Neuronal stem cell (in vitro differentiated cells): Measurements from ENCODE around the gene CDH13.

ENCODE experiments used
- DNase-seq: peaks from one replicate; pipeline ENCODE4 v3.0.0-alpha.2; 2013; ENCODE audit warnings: low spot score
- H2AFZ ChIP-seq: one replicate; pipeline ENCODE4 v1.6.1; 2013; ENCODE audit warnings: mild to moderate bottlenecking, low read length, inconsistent platforms
- H2AK5ac ChIP-seq: 2 replicates; pipeline ENCODE4 v1.6.1; 2013; ENCODE audit warnings: low read depth, mild to moderate bottlenecking, inconsistent platforms, low read length, moderate library complexity, mixed read lengths
- H2BK120ac ChIP-seq: 2 replicates; pipeline ENCODE4 v1.6.1; 2013; ENCODE audit warnings: low read depth, mild to moderate bottlenecking, inconsistent platforms, low read length, moderate library complexity, mixed read lengths
- H2BK12ac ChIP-seq: one replicate; pipeline ENCODE4 v1.6.1; 2013; ENCODE audit warnings: low read length, inconsistent platforms
- H2BK15ac ChIP-seq: 2 replicates; pipeline ENCODE4 v1.6.1; 2013; ENCODE audit warnings: mild to moderate bottlenecking, low read length, inconsistent platforms, mixed read lengths
- H2BK5ac ChIP-seq: one replicate; pipeline ENCODE4 v1.6.1; 2013; ENCODE audit warnings: inconsistent platforms, mild to moderate bottlenecking, low read length, moderate library complexity
- H3K14ac ChIP-seq: one replicate; pipeline ENCODE4 v1.6.1; 2013; ENCODE audit warnings: low read length, inconsistent platforms
- H3K18ac ChIP-seq: 2 replicates; pipeline ENCODE4 v1.6.1; 2013; ENCODE audit warnings: low read length, inconsistent platforms
- H3K23ac ChIP-seq: 2 replicates; pipeline ENCODE4 v1.6.1; 2013; ENCODE audit warnings: low read depth, mild to moderate bottlenecking, mixed read lengths, low read length, inconsistent platforms; ENCODE audit not compliant: poor library complexity
- H3K27ac ChIP-seq: replicated peaks from 3 replicates; pipeline ENCODE4 v1.5.1; 2013; ENCODE audit warnings: low read length, inconsistent platforms
- H3K27me3 ChIP-seq, 3 experiments: 2 replicates each; pipeline ENCODE4 v1.6.1; 2013; ENCODE audit warnings: low read length in 3 of 3, mild to moderate bottlenecking in 2 of 3, inconsistent platforms in 1 of 3, low read depth in 1 of 3, mixed read lengths in 1 of 3, moderate library complexity in 1 of 3; ENCODE audit not compliant: control insufficient read depth in 3 of 3, insufficient read depth in 3 of 3
- H3K36me3 ChIP-seq, 2 donors: replicated peaks in 1 of 2; 2 replicates each; pipeline ENCODE4 v1.6.1; 2013; ENCODE audit warnings: low read length in 2 of 2; ENCODE audit not compliant: control insufficient read depth in 2 of 2, insufficient read depth in 2 of 2
- H3K4ac ChIP-seq: 2 replicates; pipeline ENCODE4 v1.6.1; 2013; ENCODE audit warnings: inconsistent platforms, mild to moderate bottlenecking, low read length, moderate library complexity
- H3K4me1 ChIP-seq, 2 donors: 1 replicate in 1 of 2; 2 replicates in 1 of 2; pipeline ENCODE4 v1.6.1; 2013; ENCODE audit warnings: low read length in 2 of 2, low read depth in 1 of 2; ENCODE audit not compliant: control insufficient read depth in 2 of 2, insufficient read depth in 1 of 2
- H3K4me2 ChIP-seq: one replicate; pipeline ENCODE4 v1.6.1; 2013; ENCODE audit warnings: mild to moderate bottlenecking, low read length, inconsistent platforms; ENCODE audit not compliant: insufficient read depth, poor library complexity, severe bottlenecking
- H3K4me3 ChIP-seq, 2 donors: 2 replicates each; pipeline ENCODE4 v1.5.1; 2013; ENCODE audit warnings: low read length in 2 of 2, mild to moderate bottlenecking in 2 of 2, inconsistent platforms in 1 of 2, moderate library complexity in 1 of 2
- H3K79me1 ChIP-seq: one replicate; pipeline ENCODE4 v1.6.1; 2013; ENCODE audit warnings: low read depth, mild to moderate bottlenecking, inconsistent platforms, low read length, moderate library complexity
- H3K9ac ChIP-seq: one replicate; pipeline ENCODE4 v1.6.1; 2013; ENCODE audit warnings: mild to moderate bottlenecking, low read depth, low read length, inconsistent platforms; ENCODE audit not compliant: poor library complexity
- H3K9me3 ChIP-seq, 2 donors: replicated peaks in 1 of 2; 2 replicates each; pipeline versions ENCODE3 to v1.6.1; 2013; ENCODE audit warnings: low read length in 2 of 2, mild to moderate bottlenecking in 2 of 2, inconsistent platforms in 1 of 2, low read depth in 1 of 2, mixed read lengths in 1 of 2, moderate library complexity in 1 of 2; ENCODE audit not compliant: control insufficient read depth in 2 of 2, insufficient read depth in 1 of 2
- H4K8ac ChIP-seq: one replicate; pipeline ENCODE4 v1.6.1; 2013; ENCODE audit warnings: low read depth, mild to moderate bottlenecking, inconsistent platforms, low read length, moderate library complexity
- H4K91ac ChIP-seq: one replicate; pipeline ENCODE4 v1.6.1; 2013; ENCODE audit warnings: low read length, low read depth, mild to moderate bottlenecking, inconsistent platforms; ENCODE audit not compliant: poor library complexity
- WGBS, 2 donors: extraction: QIAGEN DNeasy Blood & Tissue Kit; methylation state at CpG; one replicate each; pipeline ENCODE4 v1.1.7; 2013; ENCODE audit warnings: missing lambda C conversion rate in 2 of 2, mixed read lengths in 1 of 2; ENCODE audit not compliant: insufficient read length in 2 of 2, insufficient replicate concordance in 1 of 2; ENCODE audit errors: extremely low coverage in 2 of 2; 5-methylcytosine and 5-hydroxymethylcytosine counted together

CDH13 gene

DNA sequence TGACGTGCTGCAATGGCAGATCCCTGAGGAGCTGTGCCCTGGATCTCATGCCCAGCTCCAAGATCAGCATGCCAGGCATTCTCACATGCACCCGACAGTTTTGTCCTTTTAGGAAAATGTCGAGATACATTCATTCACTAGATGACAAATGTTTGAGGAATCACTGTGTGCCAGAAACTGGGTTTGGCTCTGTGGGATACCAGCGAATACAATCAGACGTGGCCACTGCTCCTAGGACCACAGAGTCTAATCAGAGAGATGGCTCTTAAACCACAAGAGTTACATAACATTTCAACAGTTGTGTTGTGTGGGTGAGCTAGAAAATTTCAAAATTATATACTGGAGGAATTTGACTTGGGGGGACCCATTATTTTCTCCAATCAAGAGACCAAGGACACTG lies 579.7 kb downstream of the CDH13 start:
- no peak overlapping the region for H2AFZ ChIP-seq
- H4K8ac ChIP-seq = no peak overlapping the region
- H3K36me3 ChIP-seq = no peaks in the 10 kb centered on the region
- DNase-seq = no peak
- no peak overlapping the region for H2BK120ac ChIP-seq
- H2BK12ac ChIP-seq = no peak overlapping the region
- WGBS, 2 donors = no CpG with 5 or more reads among the region's 5 CpGs
- H4K91ac ChIP-seq = no peak overlapping the region
- no peak overlapping the region for H3K9ac ChIP-seq
- H3K4me2 ChIP-seq = no peak overlapping the region
- no peaks in the 10 kb centered on the region for H3K4me1 ChIP-seq
- no peak overlapping the region for H2BK15ac ChIP-seq
- H3K4me3 ChIP-seq = no peak overlapping the region
- H2AK5ac ChIP-seq = no peak overlapping the region
- H3K27ac ChIP-seq = no peak overlapping the region
- no peaks in the 10 kb centered on the region for H3K27me3 ChIP-seq
- H3K18ac ChIP-seq = no peak overlapping the region
- peaks cover 2% of the 10 kb centered on the region for H3K79me1 ChIP-seq
- H2BK5ac ChIP-seq = no peak overlapping the region
- no peaks in the 10 kb centered on the region for H3K9me3 ChIP-seq
- no peak overlapping the region for H3K4ac ChIP-seq
- H3K23ac ChIP-seq = no peak overlapping the region
- H3K14ac ChIP-seq = no peak overlapping the region

DNA sequence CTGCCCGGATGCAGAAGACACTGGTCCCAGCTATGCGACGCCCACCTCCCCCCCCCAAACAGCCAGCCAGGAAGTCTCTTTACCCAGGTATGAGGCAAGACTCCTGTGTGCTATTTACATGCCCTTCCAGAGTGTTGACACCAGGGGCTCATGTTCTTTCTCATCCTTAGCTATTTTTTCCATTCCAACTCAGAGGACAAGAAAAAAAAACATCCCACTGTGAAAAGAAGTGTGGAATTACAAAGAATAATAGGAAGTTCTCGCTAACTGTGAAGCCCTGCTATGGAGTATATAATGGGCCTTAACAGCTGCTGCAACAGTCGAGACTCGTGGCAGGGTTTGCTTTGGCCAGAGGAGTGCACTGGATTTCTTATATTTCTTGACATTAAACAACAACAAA lies 584.9 kb downstream of the CDH13 start:
- H2BK15ac ChIP-seq = no peak overlapping the region
- no peak overlapping the region for H4K8ac ChIP-seq
- no CpG with 5 or more reads among the region's 6 CpGs for WGBS, 2 donors
- H3K14ac ChIP-seq = no peak overlapping the region
- H2BK12ac ChIP-seq = no peak overlapping the region
- no peak overlapping the region for H4K91ac ChIP-seq
- DNase-seq = no peak
- no peak overlapping the region for H3K4ac ChIP-seq
- no peaks in the 10 kb centered on the region for H3K27me3 ChIP-seq
- H3K9me3 ChIP-seq = no peaks in the 10 kb centered on the region
- H3K23ac ChIP-seq = no peak overlapping the region
- H2BK120ac ChIP-seq = no peak overlapping the region
- H3K4me1 ChIP-seq = peaks cover 0 to 2% of the 10 kb centered on the region in 2 donors
- no peak overlapping the region for H3K4me3 ChIP-seq
- no peaks in the 10 kb centered on the region for H3K36me3 ChIP-seq
- H2BK5ac ChIP-seq = no peak overlapping the region
- H2AFZ ChIP-seq = no peak overlapping the region
- H3K18ac ChIP-seq = no peak overlapping the region
- H3K9ac ChIP-seq = no peak overlapping the region
- no peak overlapping the region for H2AK5ac ChIP-seq
- no peak overlapping the region for H3K4me2 ChIP-seq
- H3K79me1 ChIP-seq = peaks cover 2% of the 10 kb centered on the region
- no peak overlapping the region for H3K27ac ChIP-seq

DNA sequence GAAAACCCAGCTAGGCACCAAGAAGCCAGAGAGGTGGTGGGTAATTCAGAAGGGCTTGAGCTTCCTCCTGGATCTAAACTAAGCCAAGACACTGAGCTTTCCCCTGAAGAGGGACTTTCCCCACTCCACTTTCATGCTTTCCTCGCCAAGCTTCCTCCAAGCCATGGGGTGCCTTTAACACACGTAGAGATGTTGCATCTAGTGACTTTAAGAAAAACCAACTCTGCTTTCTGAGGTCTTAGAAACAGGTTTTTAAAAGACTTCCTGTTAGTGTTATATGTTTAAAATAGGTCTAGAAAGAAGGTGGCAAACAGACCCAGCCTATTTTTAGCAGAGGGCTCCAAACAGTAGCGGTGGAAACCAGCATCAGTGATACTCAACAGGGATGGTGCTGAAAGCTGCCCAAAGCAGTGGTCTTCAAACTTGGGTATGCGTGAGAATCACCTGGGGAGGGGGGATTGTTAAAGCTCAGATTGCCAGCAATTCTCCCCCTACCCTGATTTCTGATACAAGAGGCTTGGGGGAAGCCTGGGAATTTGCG lies 585.6 kb downstream of the CDH13 start:
- H2BK12ac ChIP-seq = no peak overlapping the region
- peaks cover 0 to 2% of the 10 kb centered on the region in 2 donors for H3K4me1 ChIP-seq
- WGBS, 2 donors = no CpG with 5 or more reads among the region's 5 CpGs
- H3K14ac ChIP-seq = no peak overlapping the region
- H3K4me3 ChIP-seq = no peak overlapping the region
- no peak overlapping the region for H2BK5ac ChIP-seq
- H3K4ac ChIP-seq = no peak overlapping the region
- H3K27me3 ChIP-seq = no peaks in the 10 kb centered on the region
- no peaks in the 10 kb centered on the region for H3K36me3 ChIP-seq
- DNase-seq = no peak
- H3K79me1 ChIP-seq = peaks cover 2% of the 10 kb centered on the region
- H2BK15ac ChIP-seq = no peak overlapping the region
- H3K18ac ChIP-seq = peak overlapping the region; percentile 74
- H3K9me3 ChIP-seq = no peaks in the 10 kb centered on the region
- no peak overlapping the region for H2BK120ac ChIP-seq
- H3K23ac ChIP-seq = no peak overlapping the region
- H2AK5ac ChIP-seq = no peak overlapping the region
- no peak overlapping the region for H3K9ac ChIP-seq
- H2AFZ ChIP-seq = no peak overlapping the region
- H3K27ac ChIP-seq = no peak overlapping the region
- H3K4me2 ChIP-seq = no peak overlapping the region
- H4K8ac ChIP-seq = no peak overlapping the region
- no peak overlapping the region for H4K91ac ChIP-seq

DNA sequence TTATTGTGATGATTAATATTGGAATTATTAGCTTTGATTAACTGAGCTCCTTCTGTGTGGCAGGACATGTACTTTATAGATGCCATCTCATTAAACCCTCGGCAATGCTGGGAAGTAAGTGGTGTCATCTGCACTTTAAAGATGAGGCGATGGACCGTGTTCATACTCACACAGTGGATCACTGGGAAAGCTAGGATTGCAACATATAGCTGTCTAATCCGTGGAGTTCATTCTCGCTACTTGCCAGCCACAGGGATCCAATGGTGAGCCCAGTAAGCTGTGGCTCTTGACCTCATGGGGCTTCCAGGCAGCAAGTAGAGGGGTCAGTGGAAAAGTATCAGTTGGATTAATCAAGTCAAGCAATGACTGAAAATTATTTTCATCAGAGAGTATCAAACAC lies 587.9 kb downstream of the CDH13 start:
- H4K8ac ChIP-seq = no peak overlapping the region
- no peak overlapping the region for H3K4me2 ChIP-seq
- H3K27me3 ChIP-seq = no peaks in the 10 kb centered on the region
- no peak overlapping the region for H2BK15ac ChIP-seq
- no peak overlapping the region for H4K91ac ChIP-seq
- no peaks in the 10 kb centered on the region for H3K36me3 ChIP-seq
- no peak overlapping the region for H3K4ac ChIP-seq
- H3K79me1 ChIP-seq = peaks cover 2% of the 10 kb centered on the region
- H3K27ac ChIP-seq = no peak overlapping the region
- no peak overlapping the region for H2BK120ac ChIP-seq
- no peak overlapping the region for H2AFZ ChIP-seq
- H3K4me1 ChIP-seq = peaks cover 0 to 2% of the 10 kb centered on the region in 2 donors
- H3K9ac ChIP-seq = no peak overlapping the region
- no peaks in the 10 kb centered on the region for H3K9me3 ChIP-seq
- no peak overlapping the region for H2BK5ac ChIP-seq
- no peak overlapping the region for H2AK5ac ChIP-seq
- no peak overlapping the region for H2BK12ac ChIP-seq
- no peak overlapping the region for H3K14ac ChIP-seq
- WGBS, 2 donors = no CpG with 5 or more reads among the region's 5 CpGs
- no peak overlapping the region for H3K18ac ChIP-seq
- H3K4me3 ChIP-seq = peak overlapping the region in 1 of 2 donors; percentile 49
- no peak for DNase-seq
- no peak overlapping the region for H3K23ac ChIP-seq
